ENCODE results near the gene FUT7. TPM values are rescaled to one million over a fixed set of nuclear protein-coding genes. Genes with fewer than 3 reads are reported as not detected.

Gene FUT7
- total and polyA plus RNA-seq, 2 of the 8 experiments (the other 6 are each of a cell fraction or from before 2014, with no cell fraction given), result not detected

DNA sequence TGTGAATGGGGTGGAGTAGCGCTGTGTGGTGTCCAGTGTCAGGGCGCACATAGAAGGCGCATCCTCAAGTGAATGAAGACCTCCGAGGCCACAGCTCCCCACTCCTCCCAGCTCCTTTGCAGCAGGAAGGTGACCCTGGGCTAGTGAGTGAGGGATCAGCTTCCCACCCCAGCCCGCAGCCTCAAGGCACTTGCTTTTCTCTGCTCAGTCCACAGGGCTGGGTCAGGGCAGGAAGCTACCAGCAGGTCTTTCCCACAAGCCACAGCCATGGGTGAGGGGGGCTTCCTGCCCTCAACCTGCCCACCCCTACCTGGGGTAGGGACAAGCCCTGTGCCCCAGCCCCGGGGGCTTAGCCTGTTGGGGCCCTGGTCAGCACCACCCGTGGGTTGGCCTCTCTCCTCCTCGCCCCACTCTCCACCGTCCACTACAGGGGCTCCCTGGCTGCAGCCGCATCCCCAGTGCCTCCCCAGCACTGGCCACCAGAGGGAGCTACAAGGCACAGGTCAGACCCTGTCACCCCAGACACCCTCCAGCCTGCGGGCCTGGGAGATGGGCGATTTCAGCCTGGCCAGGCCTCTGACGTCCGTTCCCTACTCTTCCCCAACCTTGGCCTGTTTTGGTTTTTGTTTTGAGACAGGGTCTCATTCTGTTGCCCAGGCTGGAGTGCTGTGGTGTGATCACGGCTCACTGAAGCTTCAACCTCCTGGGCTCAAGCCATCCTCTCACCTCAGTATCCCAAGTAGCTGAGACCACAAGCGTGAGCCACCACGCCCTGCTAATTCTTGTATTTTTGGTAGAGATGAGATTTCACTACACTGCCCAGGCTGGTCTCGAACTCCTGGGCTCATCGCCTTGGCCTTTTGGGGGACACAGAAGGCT, 2.6 kb downstream of the FUT7 start:
- Histone ChIP-seq H3K9ac (replicated peaks in 1 of 4; ENCODE audit: extremely low read depth in 1 of 4, low read depth in 3 of 4, low read length in 3 of 4) (no peak overlapping the region), H3K14ac (ENCODE audit: insufficient read length) (no peak overlapping the region), H2BK5ac (ENCODE audit: low read depth, low read length) (no peak overlapping the region), H2BK20ac (ENCODE audit: low read length) (no peak overlapping the region), H3K23me2 (ENCODE audit: low read depth, low read length) (peaks cover 4% of the 10 kb centered on the region; the same call in 1 of the 2 replicates), H3K36me3 (ENCODE audit: control insufficient read depth in 2 of 4, insufficient read depth in 4 of 4, low read length in 3 of 4) (no peaks in the 10 kb centered on the region), H2BK12ac (ENCODE audit: low read depth, low read length) (peak overlapping the region; percentile 33; the same call in 1 of the 2 replicates), H3K23ac (ENCODE audit: insufficient read length) (no peak overlapping the region), H2AK5ac (ENCODE audit: low read depth, low read length) (no peak overlapping the region), H3K56ac (replicated peaks; ENCODE audit: insufficient read length, low read depth, low read length) (no peak overlapping the region), H3K9me3 (ENCODE audit: insufficient read depth in 2 of 2, low read depth in 1 of 2, low read length in 1 of 2) (no peaks in the 10 kb centered on the region), H2AFZ (ENCODE audit: low read length) (no peak overlapping the region), H3K79me2 (ENCODE audit: control insufficient read depth in 1 of 2, insufficient read depth in 2 of 2, low read length in 2 of 2) (no peaks in the 10 kb centered on the region), H3K79me1 (ENCODE audit: low read depth, low read length) (no peaks in the 10 kb centered on the region), H4K5ac (ENCODE audit: insufficient read length, low read depth, low read length) (no peak overlapping the region), H3K4me1 (replicated peaks in 1 of 4; ENCODE audit: control insufficient read depth in 3 of 4, insufficient read depth in 4 of 4, low read length in 3 of 4) (peaks cover 0 to 11% (median 3%) of the 10 kb centered on the region in 4 experiments; a peak in 5 of 7 replicates), H3K4me2 (ENCODE audit: insufficient read depth in 1 of 2, low read depth in 2 of 2, low read length in 2 of 2) (peak overlapping the region; percentile 39 to 91; a peak in 2 of 4 replicates), H2BK15ac (ENCODE audit: low read length) (0 out of 2 replicates have a peak overlapping the region, but pooled peaks have one; percentile 40), H4K20me1 (replicated peaks in 1 of 2; ENCODE audit: control insufficient read depth in 1 of 2, insufficient read depth in 2 of 2, low read length in 2 of 2) (no peaks in the 10 kb centered on the region), H4K91ac (replicated peaks; ENCODE audit: insufficient read length, low read length) (no peak overlapping the region), H3K4ac (replicated peaks; ENCODE audit: insufficient read length, low read depth, low read length) (no peak overlapping the region), H3K27ac (ENCODE audit: low read depth, low read length) (no peak overlapping the region), H3K27me3 (replicated peaks in 1 of 4; ENCODE audit: control insufficient read depth in 3 of 4, extremely low read depth in 1 of 4, insufficient read depth in 3 of 4, low read length in 3 of 4) (peaks cover 1 to 27% (median 15%) of the 10 kb centered on the region in 4 experiments; a peak in 6 of 7 replicates), H4K8ac (ENCODE audit: extremely low read depth, insufficient read depth, low read length) (no peak overlapping the region), H3K18ac (ENCODE audit: extremely low read depth, low read length) (0 out of 2 replicates have a peak overlapping the region, but pooled peaks have one; percentile 38), H2BK120ac (replicated peaks; ENCODE audit: low read depth, low read length) (no peak overlapping the region), H3K4me3 (ENCODE audit: extremely low read depth in 1 of 4, insufficient read depth in 2 of 4, low read depth in 3 of 4, low read length in 4 of 4) (peak overlapping the region in 1 of 4 experiments; percentile 78; a peak in 4 of 8 replicates)
- WGBS, 2 experiments (ENCODE audit: extremely low coverage in 1 of 2, insufficient coverage in 1 of 2, insufficient read length in 1 of 2, insufficient replicate concordance in 2 of 2, low coverage in 1 of 2, low lambda C conversion rate in 2 of 2, missing lambda C conversion rate in 1 of 2), result 49% methylated on average over 19 of the region's 19 CpGs; no CpG with 5 or more reads in 1 of the 2 experiments
- ChIA-PET CTCF (ENCODE audit: partially characterized antibody) (interaction anchor here (0.6 to 8.5 kb wide), 84 partner anchors 8 to 1038 kb away, joined by 3 to 110 read pairs (median 5); partner anchors contain the start of genes AJM1, C8G, CLIC3 and GRIN1), POLR2A (ENCODE audit: partially characterized antibody) (interaction anchor here (1.0 to 1.9 kb wide), 6 partner anchors 15 to 213 kb away, joined by 3 to 6 read pairs (median 4); partner anchors contain the start of gene TUBB4B)
- DNase-seq (ENCODE audit: low read depth in 1 of 2, low spot score in 2 of 2) (peak in 1 of 2 experiments; percentile 98), FAIRE-seq (peak; percentile 69)
- TF ChIP-seq ZNF274 (IDR thresholded peaks at IDR 0.05; ENCODE audit: borderline replicate concordance, extremely low read depth, low read length), result no peak
- peak; percentile 10 for TF ChIP-seq ASH2L (IDR thresholded peaks at IDR 0.05; ENCODE audit: low read length)
- TF ChIP-seq SAP30 (IDR thresholded peaks at IDR 0.05; ENCODE audit: insufficient read depth, insufficient replicate concordance, low read length), result no peak
- TF ChIP-seq ATF2 (IDR thresholded peaks at IDR 0.05; ENCODE audit: low read length), result 0 out of 2 replicates have a peak, but pooled peaks have one; percentile 32
- TF ChIP-seq CTCF (IDR thresholded peaks at IDR 0.05; ENCODE audit: control extremely low read depth in 1 of 3, insufficient read depth in 1 of 3, low read depth in 1 of 3, low read length in 3 of 3), result peak in 2 of 3 experiments; percentile 94 to 98; a peak in 3 of 4 replicates
